MM.1S (cell line): ENCODE data around the gene CYSTM1.

Experiments
- DNase-seq: peaks from one replicate; pipeline ENCODE4 v3.0.0-alpha.2; 2015
- H2AFZ ChIP-seq: fragments of 300-600 bp; sonication (generic); 2 replicates; pipeline ENCODE4 v1.6.0; 2016; ENCODE audit warnings: antibody characterized with exemption, low read length
- H3F3A ChIP-seq: fragments of 300-600 bp; sonication (generic); 2 replicates; pipeline ENCODE4 v1.6.1; 2016; ENCODE audit warnings: mild to moderate bottlenecking, antibody characterized with exemption, low read length, moderate library complexity, mixed read lengths; ENCODE audit not compliant: insufficient read depth
- H3K27ac ChIP-seq: fragments of 300-600 bp; sonication (generic); 2 replicates; pipeline ENCODE4 v1.5.1; 2016; ENCODE audit warnings: mild to moderate bottlenecking, low read length
- H3K27me3 ChIP-seq: fragments of 300-600 bp; sonication (generic); replicated peaks from 2 replicates; pipeline ENCODE4 v1.6.0; 2016; ENCODE audit warnings: low read length; ENCODE audit not compliant: insufficient read depth
- H3K36me3 ChIP-seq: fragments of 300-600 bp; sonication (generic); replicated peaks from 2 replicates; pipeline ENCODE4 v1.6.1; 2016; ENCODE audit warnings: mild to moderate bottlenecking, low read length, mixed read lengths; ENCODE audit not compliant: insufficient read depth
- H3K4me1 ChIP-seq: fragments of 300-600 bp; sonication (generic); 2 replicates; pipeline ENCODE4 v1.6.1; 2016; ENCODE audit warnings: low read length, mixed read lengths
- H3K4me2 ChIP-seq: fragments of 300-600 bp; sonication (generic); 2 replicates; pipeline ENCODE4 v1.6.0; 2016; ENCODE audit warnings: low read depth, low read length
- H3K4me3 ChIP-seq: fragments of 300-600 bp; sonication (generic); 2 replicates; pipeline ENCODE4 v1.5.1; 2016; ENCODE audit warnings: low read length, mixed read lengths
- H3K79me2 ChIP-seq: fragments of 300-600 bp; sonication (generic); 2 replicates; pipeline ENCODE4 v1.6.1; 2016; ENCODE audit warnings: mixed run types, low read length, mixed read lengths
- H3K9ac ChIP-seq: fragments of 300-600 bp; sonication (generic); 2 replicates; pipeline ENCODE4 v1.6.1; 2016; ENCODE audit warnings: low read length, mixed read lengths
- H3K9me2 ChIP-seq: fragments of 300-600 bp; sonication (generic); replicated peaks from 2 replicates; pipeline ENCODE4 v1.6.1; 2016; ENCODE audit warnings: mild to moderate bottlenecking, low read length, mixed read lengths; ENCODE audit not compliant: insufficient read depth
- H3K9me3 ChIP-seq: fragments of 300-600 bp; sonication (generic); replicated peaks from 2 replicates; pipeline ENCODE4 v1.6.1; 2016; ENCODE audit warnings: mild to moderate bottlenecking, low read length, mixed read lengths; ENCODE audit not compliant: insufficient read depth
- H4K20me1 ChIP-seq: fragments of 300-600 bp; sonication (generic); 2 replicates; pipeline ENCODE4 v1.6.1; 2016; ENCODE audit warnings: mild to moderate bottlenecking, low read length, moderate library complexity, mixed read lengths; ENCODE audit not compliant: insufficient read depth
- EZH2 ChIP-seq: fragments of 300-600 bp; sonication (generic); optimal IDR thresholded peaks from 2 replicates; pipeline ENCODE3; 2017; ENCODE audit warnings: low read depth, mild to moderate bottlenecking, antibody characterized with exemption, low read length, mixed read lengths
- EZH2phosphoT487 ChIP-seq: fragments of 300-600 bp; sonication (generic); IDR thresholded peaks from 2 replicates; pipeline ENCODE4 v1.6.1; 2018; ENCODE audit warnings: antibody characterized with exemption, low read length
- TF ChIP-seq, protein P1 (sequence below): fragments of 300-600 bp; sonication (generic); IDR thresholded peaks from 2 replicates; pipeline ENCODE4 v1.5.1; 2016; ENCODE audit warnings: antibody characterized with exemption, low read length, mixed read lengths

The CYSTM1 gene

DNA sequence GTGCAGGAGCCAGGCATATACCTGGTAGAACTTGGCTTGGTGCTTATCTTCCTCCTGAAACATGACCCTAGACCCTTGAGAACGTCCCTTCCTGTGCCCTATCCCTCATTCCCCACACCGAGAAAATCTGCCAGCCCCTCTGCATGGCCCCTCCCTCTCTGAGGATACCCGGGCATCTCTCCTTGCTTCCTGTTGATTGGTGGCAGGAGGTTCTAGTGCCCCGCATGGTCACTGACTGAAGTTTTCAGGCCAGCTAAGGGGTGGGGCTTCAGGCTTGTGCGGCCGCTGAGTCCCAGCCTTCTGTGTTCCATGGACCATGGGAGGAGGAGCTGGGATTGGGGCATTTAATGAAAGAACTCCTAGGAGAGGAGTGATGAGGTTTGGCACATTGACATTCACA lies 26.5 kb upstream of the CYSTM1 start:
- Histone ChIP-seq H3K9me2 (no peaks in the 10 kb centered on the region), H3K27me3 (peaks cover 4% of the 10 kb centered on the region; the same call in 1 of the 2 replicates), H3K9me3 (no peaks in the 10 kb centered on the region), H2AFZ (no peak overlapping the region), H3K4me1 (no peaks in the 10 kb centered on the region), H3K4me3 (no peak overlapping the region), H3K9ac (no peak overlapping the region), H3K27ac (no peak overlapping the region), H4K20me1 (no peaks in the 10 kb centered on the region), H3F3A (no peaks in the 10 kb centered on the region), H3K36me3 (no peaks in the 10 kb centered on the region), H3K79me2 (no peaks in the 10 kb centered on the region), H3K4me2 (no peak overlapping the region)
- TF ChIP-seq EZH2 (no peak), EZH2phosphoT487 (no peak)
- no peak for DNase-seq

DNA sequence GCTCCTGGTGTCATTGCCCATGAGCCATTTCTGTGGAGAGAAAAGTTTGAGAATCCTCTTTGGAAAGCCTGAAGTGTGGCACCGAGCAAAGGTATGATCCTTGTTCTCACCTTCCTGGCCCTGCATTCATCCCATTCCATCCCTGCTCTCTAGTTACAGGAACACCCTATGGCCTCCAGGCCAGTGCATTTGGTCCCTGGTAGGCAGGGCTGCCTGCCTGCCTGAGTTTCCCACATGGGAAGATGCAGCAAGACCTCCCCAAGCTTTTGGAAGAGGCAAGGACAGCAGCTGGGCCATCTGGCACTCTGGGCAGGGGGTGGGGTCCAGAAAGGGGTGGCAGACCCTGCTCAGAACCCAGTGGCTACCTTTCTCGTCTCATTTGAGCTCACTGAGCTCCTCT lies 24.8 kb upstream of the CYSTM1 start:
- H3K4me3 ChIP-seq: no peak overlapping the region
- H3K9ac ChIP-seq: no peak overlapping the region
- TF ChIP-seq EZH2phosphoT487 (no peak), EZH2 (no peak)
- TF ChIP-seq, protein P1, sequence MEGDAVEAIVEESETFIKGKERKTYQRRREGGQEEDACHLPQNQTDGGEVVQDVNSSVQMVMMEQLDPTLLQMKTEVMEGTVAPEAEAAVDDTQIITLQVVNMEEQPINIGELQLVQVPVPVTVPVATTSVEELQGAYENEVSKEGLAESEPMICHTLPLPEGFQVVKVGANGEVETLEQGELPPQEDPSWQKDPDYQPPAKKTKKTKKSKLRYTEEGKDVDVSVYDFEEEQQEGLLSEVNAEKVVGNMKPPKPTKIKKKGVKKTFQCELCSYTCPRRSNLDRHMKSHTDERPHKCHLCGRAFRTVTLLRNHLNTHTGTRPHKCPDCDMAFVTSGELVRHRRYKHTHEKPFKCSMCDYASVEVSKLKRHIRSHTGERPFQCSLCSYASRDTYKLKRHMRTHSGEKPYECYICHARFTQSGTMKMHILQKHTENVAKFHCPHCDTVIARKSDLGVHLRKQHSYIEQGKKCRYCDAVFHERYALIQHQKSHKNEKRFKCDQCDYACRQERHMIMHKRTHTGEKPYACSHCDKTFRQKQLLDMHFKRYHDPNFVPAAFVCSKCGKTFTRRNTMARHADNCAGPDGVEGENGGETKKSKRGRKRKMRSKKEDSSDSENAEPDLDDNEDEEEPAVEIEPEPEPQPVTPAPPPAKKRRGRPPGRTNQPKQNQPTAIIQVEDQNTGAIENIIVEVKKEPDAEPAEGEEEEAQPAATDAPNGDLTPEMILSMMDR: no peak
- no peak overlapping the region for H3K27ac ChIP-seq
- H3K79me2 ChIP-seq: no peaks in the 10 kb centered on the region
- H2AFZ ChIP-seq: no peak overlapping the region
- no peaks in the 10 kb centered on the region for H3K36me3 ChIP-seq
- no peaks in the 10 kb centered on the region for H3K9me2 ChIP-seq
- peaks cover 3% of the 10 kb centered on the region; the same call in 1 of the 2 replicates for H3K27me3 ChIP-seq
- no peak for DNase-seq
- H3K4me1 ChIP-seq: no peaks in the 10 kb centered on the region
- no peaks in the 10 kb centered on the region for H3K9me3 ChIP-seq
- no peak overlapping the region for H3K4me2 ChIP-seq
- H3F3A ChIP-seq: no peaks in the 10 kb centered on the region
- H4K20me1 ChIP-seq: no peaks in the 10 kb centered on the region

DNA sequence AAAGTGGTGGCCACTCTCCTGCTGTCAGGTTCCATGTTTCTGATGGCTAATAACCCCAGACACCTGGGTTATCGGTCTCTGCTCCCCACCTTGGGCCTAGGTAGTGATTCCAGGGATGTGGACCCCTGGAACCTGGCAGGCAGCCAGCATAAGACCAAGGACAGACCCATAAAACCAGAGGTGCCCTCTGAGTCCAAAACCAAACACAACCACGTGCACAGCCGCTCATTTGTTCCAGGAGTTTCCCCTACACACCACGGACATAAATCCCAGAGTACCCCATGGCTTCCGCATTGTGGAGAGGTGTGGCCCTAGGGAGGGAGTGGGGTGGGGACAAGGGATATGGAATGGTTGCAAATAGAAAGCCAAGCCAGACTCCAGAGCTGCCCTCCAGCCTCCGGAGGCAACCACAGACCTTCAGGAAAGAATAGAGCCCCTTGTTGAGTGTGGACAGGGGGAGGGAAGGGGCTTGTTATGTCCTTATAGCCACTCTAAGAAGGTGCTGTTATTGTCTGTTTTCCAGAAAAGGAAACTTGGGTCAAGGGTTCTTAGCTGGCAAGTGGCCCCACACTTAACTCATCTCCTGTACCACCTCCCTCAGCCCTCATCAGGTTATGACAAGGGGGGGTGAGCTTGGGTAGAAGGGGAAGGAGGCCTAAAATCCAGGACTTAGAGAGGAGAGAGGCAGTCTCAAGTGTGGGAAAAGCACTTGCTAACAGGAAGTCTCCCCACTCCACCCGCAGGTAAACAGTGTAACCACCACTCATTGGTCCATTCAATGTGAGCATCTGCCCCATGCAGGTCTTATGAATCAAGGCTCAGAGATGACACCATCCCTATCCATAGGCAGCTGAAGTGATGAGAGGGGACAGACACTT lies 23.6 kb upstream of the CYSTM1 start:
- no peaks in the 10 kb centered on the region for H3F3A ChIP-seq
- H3K79me2 ChIP-seq: no peaks in the 10 kb centered on the region
- no peak overlapping the region for H3K27ac ChIP-seq
- H4K20me1 ChIP-seq: no peaks in the 10 kb centered on the region
- H3K36me3 ChIP-seq: no peaks in the 10 kb centered on the region
- H3K9ac ChIP-seq: no peak overlapping the region
- no peak overlapping the region for H3K4me3 ChIP-seq
- no peak for DNase-seq
- H3K9me2 ChIP-seq: no peaks in the 10 kb centered on the region
- TF ChIP-seq EZH2 (no peak), EZH2phosphoT487 (no peak)
- TF ChIP-seq, protein P1: no peak
- H3K4me1 ChIP-seq: no peaks in the 10 kb centered on the region
- no peak overlapping the region for H3K4me2 ChIP-seq
- no peaks in the 10 kb centered on the region for H3K9me3 ChIP-seq
- H2AFZ ChIP-seq: no peak overlapping the region
- H3K27me3 ChIP-seq: no peaks in the 10 kb centered on the region; the same call in 1 of the 2 replicates
